Measurements from ENCODE around the gene FES.

DNA sequence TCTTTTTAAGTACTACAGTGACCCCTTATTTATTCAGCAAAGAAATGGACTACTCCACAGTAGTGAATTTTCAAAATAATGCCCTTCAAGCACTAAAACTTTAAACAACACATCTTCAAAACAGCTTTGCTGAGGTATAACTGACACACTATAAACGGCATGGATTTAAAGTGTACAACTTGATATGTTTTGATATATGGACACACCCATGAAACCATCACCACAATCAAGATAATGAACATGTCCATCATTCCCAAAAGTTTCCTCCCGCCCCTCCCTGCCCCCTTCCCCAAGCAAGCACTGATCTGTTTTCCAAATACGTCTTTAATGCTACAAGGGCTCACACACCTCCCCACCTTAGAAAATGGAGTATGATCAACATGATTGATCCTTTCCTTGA, 17.5 kb upstream of the FES start:
- TF ChIP-seq, protein P1, sequence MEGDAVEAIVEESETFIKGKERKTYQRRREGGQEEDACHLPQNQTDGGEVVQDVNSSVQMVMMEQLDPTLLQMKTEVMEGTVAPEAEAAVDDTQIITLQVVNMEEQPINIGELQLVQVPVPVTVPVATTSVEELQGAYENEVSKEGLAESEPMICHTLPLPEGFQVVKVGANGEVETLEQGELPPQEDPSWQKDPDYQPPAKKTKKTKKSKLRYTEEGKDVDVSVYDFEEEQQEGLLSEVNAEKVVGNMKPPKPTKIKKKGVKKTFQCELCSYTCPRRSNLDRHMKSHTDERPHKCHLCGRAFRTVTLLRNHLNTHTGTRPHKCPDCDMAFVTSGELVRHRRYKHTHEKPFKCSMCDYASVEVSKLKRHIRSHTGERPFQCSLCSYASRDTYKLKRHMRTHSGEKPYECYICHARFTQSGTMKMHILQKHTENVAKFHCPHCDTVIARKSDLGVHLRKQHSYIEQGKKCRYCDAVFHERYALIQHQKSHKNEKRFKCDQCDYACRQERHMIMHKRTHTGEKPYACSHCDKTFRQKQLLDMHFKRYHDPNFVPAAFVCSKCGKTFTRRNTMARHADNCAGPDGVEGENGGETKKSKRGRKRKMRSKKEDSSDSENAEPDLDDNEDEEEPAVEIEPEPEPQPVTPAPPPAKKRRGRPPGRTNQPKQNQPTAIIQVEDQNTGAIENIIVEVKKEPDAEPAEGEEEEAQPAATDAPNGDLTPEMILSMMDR (conservative IDR thresholded peaks at IDR 0.05; ENCODE audit: low read length), result no peak
- TF ChIP-seq EZH2phosphoT487 (IDR thresholded peaks at IDR 0.05; ENCODE audit: borderline replicate concordance, low read depth, low read length), result no peak

Data from OCI-LY7 (cell line).